GM23338 (cell line): ENCODE measurements around the gene TRPM3. TPM values are rescaled to one million over a fixed set of nuclear protein-coding genes. Genes with fewer than 3 reads are reported as not detected.

Experiments
- CREB1 ChIP-seq: fragments of 250-450 bp; sonication (Bioruptor Pico); IDR thresholded peaks from 2 replicates; pipeline ENCODE4 v1.5.0; 2020; ENCODE audit warnings: low read depth, mild to moderate bottlenecking, moderate library complexity
- ETS1 ChIP-seq: IDR thresholded peaks from 2 replicates; pipeline ENCODE4 v1.6.1; 2016; ENCODE audit warnings: antibody characterized with exemption
- EZH2phosphoT487 ChIP-seq: fragments of 200-600 bp; sonication (generic); IDR thresholded peaks from one replicate; pipeline ENCODE4 v1.8.1; 2018; ENCODE audit warnings: antibody characterized with exemption; ENCODE audit not compliant: unreplicated experiment
- NANOG ChIP-seq: IDR thresholded peaks from 2 replicates; pipeline ENCODE4 v1.6.1; 2016; ENCODE audit warnings: antibody characterized with exemption, borderline replicate concordance
- POLR2AphosphoS5 ChIP-seq: IDR thresholded peaks from 2 replicates; pipeline ENCODE4 v1.6.1; 2016; ENCODE audit warnings: antibody characterized with exemption, low read depth
- REST ChIP-seq: IDR thresholded peaks from one replicate; pipeline ENCODE4 v1.6.1; 2018; ENCODE audit warnings: antibody characterized with exemption; ENCODE audit not compliant: unreplicated experiment
- ZNF114 ChIP-seq: fragments of 250-450 bp; sonication (Bioruptor Pico); IDR thresholded peaks from 2 replicates; pipeline ENCODE4 v1.5.0; 2020; ENCODE audit warnings: mild to moderate bottlenecking, moderate library complexity
- ZNF331 ChIP-seq: fragments of 250-450 bp; sonication (Bioruptor Pico); IDR thresholded peaks from 2 replicates; pipeline ENCODE4 v1.5.0; 2020; ENCODE audit warnings: low read depth, mild to moderate bottlenecking, moderate library complexity
- ZNF462 ChIP-seq: fragments of 250-450 bp; sonication (Bioruptor Pico); IDR thresholded peaks from 2 replicates; pipeline ENCODE4 v1.5.0; 2020; ENCODE audit warnings: mild to moderate bottlenecking, moderate library complexity
- polyA plus RNA-seq: library from polyadenylated mRNA; unstranded; fragments of >200 nt; fragmentation: Nextera tagmentation; extraction: Ambion mirVana; gene quantifications from 2 replicates; pipeline ENCODE4 v1.2.1, GENCODE V29; 2016
- total RNA-seq: library from RNA; depleted of rRNA; stranded (reverse); fragments of >200 nt; shearing (Covaris generic); gene quantifications from 2 replicates; pipeline ENCODE4 v1.2.3, GENCODE V29; 2014

The TRPM3 gene
- total and polyA plus RNA-seq, 2 experiments from 2014 or later = 2.8 to 8.2 TPM

DNA sequence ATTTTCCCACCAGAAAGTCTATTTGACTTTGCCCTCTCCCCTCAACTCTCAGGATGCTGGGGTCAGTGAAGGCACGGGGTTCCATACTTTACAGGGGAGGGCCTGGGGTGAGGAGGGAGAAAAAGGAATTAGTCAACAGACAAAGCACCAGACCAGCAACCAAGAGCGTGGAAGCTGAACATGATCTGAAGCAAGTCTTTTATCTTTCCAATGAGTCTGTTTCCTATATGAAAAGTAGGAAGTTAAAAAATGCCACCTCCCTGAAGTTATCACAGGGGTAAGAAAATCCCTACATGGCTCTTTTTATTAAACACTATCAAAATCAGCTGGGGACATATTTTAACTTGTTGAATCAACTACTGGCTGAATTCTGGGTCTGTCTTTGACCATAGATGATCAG lies 337.0 kb downstream of the TRPM3 start (continued):
- TF ChIP-seq ZNF462 (CRISPR knock-in tag) = no peak
- no peak for TF ChIP-seq ETS1
- TF ChIP-seq CREB1 (CRISPR knock-in tag) = no peak
- TF ChIP-seq REST = no peak
- no peak for TF ChIP-seq POLR2AphosphoS5
- no peak for TF ChIP-seq EZH2phosphoT487
- no peak for TF ChIP-seq ZNF331 (CRISPR knock-in tag)
- no peak for TF ChIP-seq NANOG
- no peak for TF ChIP-seq ZNF114 (CRISPR knock-in tag)
